OCI-LY3 (cell line): ENCODE data around the gene KIZ.

Experiments used
- H2AFZ ChIP-seq: fragments of 200-600, 300-600 bp; shearing (Covaris generic); 2 replicates; pipeline ENCODE4 v1.6.0; 2014; ENCODE audit warnings: antibody characterized with exemption, low read depth, low read length
- H3K27ac ChIP-seq: fragments of 200-600, 300-600 bp; sonication (generic); 2 replicates; pipeline ENCODE4 v1.5.1; 2014; ENCODE audit warnings: mild to moderate bottlenecking, low read length, moderate library complexity, mixed read lengths
- H3K27me3 ChIP-seq: fragments of 200-600, 300-600 bp; sonication (generic); 2 replicates; pipeline ENCODE4 v1.6.1; 2014; ENCODE audit warnings: low read depth, low read length, mixed read lengths
- H3K36me3 ChIP-seq: fragments of 200-600, 300-600 bp; sonication (generic); replicated peaks from 2 replicates; pipeline ENCODE3; 2014; ENCODE audit warnings: low read depth, low read length, mixed read lengths
- H3K4me1 ChIP-seq: fragments of 300-600, 200-600 bp; sonication (generic); 2 replicates; pipeline ENCODE4 v1.6.1; 2014; ENCODE audit warnings: low read length, mixed read lengths
- H3K4me2 ChIP-seq: fragments of 200-600, 300-600 bp; sonication (generic); 2 replicates; pipeline ENCODE4 v1.6.1; 2014; ENCODE audit warnings: low read length, mixed read lengths
- H3K4me3 ChIP-seq: fragments of 300-600, 200-600 bp; sonication (generic); 2 replicates; pipeline ENCODE4 v1.5.1; 2014; ENCODE audit warnings: antibody characterized with exemption, mild to moderate bottlenecking, low read length, moderate library complexity
- H3K79me2 ChIP-seq: fragments of 300-600, 200-600 bp; shearing (Covaris generic); 2 replicates; pipeline ENCODE4 v1.6.1; 2014; ENCODE audit warnings: mild to moderate bottlenecking, low read length, mixed read lengths
- H3K9ac ChIP-seq: fragments of 300-600, 200-600 bp; shearing (Covaris generic); 2 replicates; pipeline ENCODE4 v1.6.0; 2014; ENCODE audit warnings: mild to moderate bottlenecking, low read length, moderate library complexity
- H3K9me3 ChIP-seq: fragments of 200-600, 300-600 bp; shearing (Covaris generic); 2 replicates; pipeline ENCODE4 v1.6.1; 2014; ENCODE audit warnings: low read length, mixed read lengths; ENCODE audit not compliant: insufficient read depth
- H4K20me1 ChIP-seq: fragments of 200-600, 300-600 bp; sonication (generic); 2 replicates; pipeline ENCODE4 v1.6.1; 2016; ENCODE audit warnings: low read length, mixed read lengths; ENCODE audit not compliant: insufficient read depth
- EZH2phosphoT487 ChIP-seq: fragments of 200-600 bp; shearing (Covaris generic); IDR thresholded peaks from 2 replicates; pipeline ENCODE4 v1.6.1; 2018; ENCODE audit warnings: antibody characterized with exemption, mixed run types, low read depth
- TF ChIP-seq, protein P1 (sequence below): fragments of 200-600, 300-600 bp; sonication (generic); IDR thresholded peaks from 2 replicates; pipeline ENCODE4 v1.5.1; 2014; ENCODE audit warnings: antibody characterized with exemption, low read length, low read depth

The KIZ gene

DNA sequence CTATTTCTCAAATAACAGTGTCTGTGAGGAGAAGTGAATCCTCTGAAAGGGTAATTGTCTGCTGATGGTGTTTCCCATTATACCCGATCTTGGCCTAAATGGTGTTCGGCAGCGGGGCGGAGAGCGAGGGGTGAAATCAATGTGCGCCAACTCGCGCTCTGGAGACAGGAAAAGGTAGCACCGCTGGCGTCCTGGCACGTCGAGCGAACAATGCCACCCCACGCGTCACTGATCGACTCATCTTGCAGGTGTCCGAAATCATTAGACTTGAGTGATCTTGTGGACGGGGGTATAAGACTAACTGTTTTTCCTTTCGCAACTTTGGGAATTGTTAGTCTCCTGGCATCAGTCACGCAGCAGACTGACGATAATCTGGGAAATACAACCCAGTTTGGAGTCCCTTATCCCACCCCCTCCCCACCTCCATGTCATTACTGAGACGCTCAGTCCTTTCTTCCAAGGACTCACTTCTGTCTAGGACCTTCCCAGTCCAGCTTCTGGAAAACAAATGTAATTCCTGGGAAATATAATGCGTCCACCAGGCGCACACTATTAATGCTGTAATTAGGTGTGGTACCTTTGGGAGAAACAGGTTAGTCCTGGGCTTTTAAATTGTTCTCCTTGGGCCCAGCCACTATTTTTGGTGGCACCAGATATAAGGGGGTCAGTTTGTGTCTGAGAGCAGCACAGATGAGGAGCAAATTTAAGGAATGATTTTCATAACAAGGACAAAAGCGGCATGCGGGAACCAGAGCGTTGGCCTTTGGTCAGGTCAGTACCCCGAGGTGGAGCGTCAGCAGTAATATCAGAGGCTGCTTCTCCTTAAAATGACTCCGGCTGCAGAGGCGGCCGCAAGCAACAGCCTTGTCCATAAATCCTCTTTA is 22.1 kb upstream of the KIZ start:
- Histone ChIP-seq H4K20me1 (no peaks in the 10 kb centered on the region), H3K4me1 (peaks cover 8% of the 10 kb centered on the region), H3K4me3 (no peak overlapping the region)

DNA sequence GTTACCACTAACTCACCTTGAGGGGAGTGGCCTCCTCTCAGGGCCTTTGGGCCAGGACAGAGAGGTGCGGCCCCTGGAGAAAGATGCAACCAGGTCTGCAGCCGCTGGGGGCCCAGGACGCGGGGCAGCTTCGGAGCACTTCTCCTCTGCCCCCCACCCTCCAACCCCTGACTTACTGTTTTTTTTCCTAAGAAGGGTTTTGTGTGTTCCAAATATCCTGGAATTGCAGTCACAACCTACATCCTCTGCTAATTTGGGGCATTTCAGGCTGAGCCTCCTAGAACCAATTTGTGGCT is 21.5 kb upstream of the KIZ start:
- H3K27me3 ChIP-seq: peaks cover 29% of the 10 kb centered on the region
- peaks cover 3% of the 10 kb centered on the region for H3K4me1 ChIP-seq
- H3K4me3 ChIP-seq: no peak overlapping the region
- H3K9ac ChIP-seq: no peak overlapping the region
- no peak overlapping the region for H3K4me2 ChIP-seq
- no peak for TF ChIP-seq EZH2phosphoT487
- TF ChIP-seq, protein P1, sequence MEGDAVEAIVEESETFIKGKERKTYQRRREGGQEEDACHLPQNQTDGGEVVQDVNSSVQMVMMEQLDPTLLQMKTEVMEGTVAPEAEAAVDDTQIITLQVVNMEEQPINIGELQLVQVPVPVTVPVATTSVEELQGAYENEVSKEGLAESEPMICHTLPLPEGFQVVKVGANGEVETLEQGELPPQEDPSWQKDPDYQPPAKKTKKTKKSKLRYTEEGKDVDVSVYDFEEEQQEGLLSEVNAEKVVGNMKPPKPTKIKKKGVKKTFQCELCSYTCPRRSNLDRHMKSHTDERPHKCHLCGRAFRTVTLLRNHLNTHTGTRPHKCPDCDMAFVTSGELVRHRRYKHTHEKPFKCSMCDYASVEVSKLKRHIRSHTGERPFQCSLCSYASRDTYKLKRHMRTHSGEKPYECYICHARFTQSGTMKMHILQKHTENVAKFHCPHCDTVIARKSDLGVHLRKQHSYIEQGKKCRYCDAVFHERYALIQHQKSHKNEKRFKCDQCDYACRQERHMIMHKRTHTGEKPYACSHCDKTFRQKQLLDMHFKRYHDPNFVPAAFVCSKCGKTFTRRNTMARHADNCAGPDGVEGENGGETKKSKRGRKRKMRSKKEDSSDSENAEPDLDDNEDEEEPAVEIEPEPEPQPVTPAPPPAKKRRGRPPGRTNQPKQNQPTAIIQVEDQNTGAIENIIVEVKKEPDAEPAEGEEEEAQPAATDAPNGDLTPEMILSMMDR: no peak
- H3K27ac ChIP-seq: no peak overlapping the region
- no peaks in the 10 kb centered on the region for H4K20me1 ChIP-seq
- no peaks in the 10 kb centered on the region for H3K36me3 ChIP-seq
- H2AFZ ChIP-seq: no peak overlapping the region
- no peaks in the 10 kb centered on the region for H3K79me2 ChIP-seq
- no peaks in the 10 kb centered on the region for H3K9me3 ChIP-seq

More for the DNA sequence above, 22.1 kb upstream of the KIZ start:
- TF ChIP-seq EZH2phosphoT487: no peak
- TF ChIP-seq, protein P1: no peak
- H3K9me3 ChIP-seq: no peaks in the 10 kb centered on the region
- peaks cover 35% of the 10 kb centered on the region for H3K27me3 ChIP-seq
- no peaks in the 10 kb centered on the region for H3K36me3 ChIP-seq
- no peak overlapping the region for H3K27ac ChIP-seq
- H2AFZ ChIP-seq: no peak overlapping the region
- no peaks in the 10 kb centered on the region for H3K79me2 ChIP-seq
- H3K9ac ChIP-seq: no peak overlapping the region
- H3K4me2 ChIP-seq: no peak overlapping the region

DNA sequence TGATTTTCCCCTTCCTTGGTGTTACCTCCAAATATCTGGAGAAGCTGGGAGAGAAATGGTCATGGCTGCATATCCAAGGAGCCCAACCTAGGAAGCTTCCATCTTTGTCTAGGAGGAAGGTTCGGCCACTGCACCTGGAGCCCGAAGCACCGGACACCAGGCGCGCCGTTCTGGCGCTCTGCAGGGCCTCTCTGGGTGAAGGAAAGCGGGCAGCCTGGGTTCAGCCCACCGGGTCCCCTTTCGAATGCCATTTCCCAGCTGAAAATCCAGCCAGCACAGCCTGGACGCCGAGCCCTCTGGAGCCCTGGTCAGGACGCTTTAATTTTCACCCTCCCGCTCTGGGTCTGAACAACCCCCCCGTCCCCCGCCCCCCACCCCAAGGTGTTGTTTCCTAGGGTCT is 21.0 kb upstream of the KIZ start:
- Histone ChIP-seq H3K79me2 (no peaks in the 10 kb centered on the region), H3K4me2 (no peak overlapping the region), H3K9ac (no peak overlapping the region), H3K9me3 (no peaks in the 10 kb centered on the region), H3K4me3 (no peak overlapping the region), H2AFZ (no peak overlapping the region), H3K27ac (no peak overlapping the region), H3K27me3 (peaks cover 28% of the 10 kb centered on the region), H3K36me3 (no peaks in the 10 kb centered on the region), H4K20me1 (no peaks in the 10 kb centered on the region), H3K4me1 (no peaks in the 10 kb centered on the region; the same call in 1 of the 2 replicates)
- TF ChIP-seq EZH2phosphoT487: no peak
- TF ChIP-seq, protein P1: no peak

DNA sequence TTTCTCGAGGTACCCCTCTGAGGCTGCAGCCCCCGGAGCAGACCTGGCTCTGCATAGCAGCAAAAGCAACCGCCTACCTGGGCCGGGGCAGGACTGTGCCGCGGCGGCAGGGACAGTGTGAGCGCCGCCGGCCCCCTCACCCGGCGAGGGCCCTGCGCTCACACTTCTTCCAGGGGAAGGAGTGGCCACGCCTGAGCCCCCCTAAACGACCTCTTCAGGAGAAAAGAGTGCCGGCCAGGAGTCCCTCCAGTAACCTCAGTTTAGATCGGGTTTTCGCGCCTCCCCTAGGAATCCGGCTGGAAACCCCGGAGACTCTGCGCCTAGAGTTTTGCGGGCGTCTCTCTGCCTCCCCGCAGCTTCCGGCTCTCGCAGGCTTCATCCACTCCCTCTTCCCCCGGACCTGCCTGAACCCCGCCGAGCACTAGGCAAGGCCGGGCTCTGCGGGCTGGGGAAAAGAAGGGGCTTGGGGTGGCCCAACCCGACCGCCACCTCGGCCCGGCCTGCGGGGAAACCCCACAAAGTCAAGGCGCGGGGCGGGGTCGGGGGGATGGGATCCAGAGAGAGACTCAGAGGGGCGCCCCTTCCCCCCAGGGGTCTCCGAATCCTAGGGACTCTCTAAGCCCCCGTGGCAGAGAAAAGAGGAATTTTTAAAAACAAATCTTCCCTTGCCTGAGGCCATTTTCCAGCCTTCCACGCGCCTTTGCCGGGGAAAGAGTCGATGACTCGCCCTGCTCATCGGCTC is 20.3 kb upstream of the KIZ start:
- H3K79me2 ChIP-seq: no peaks in the 10 kb centered on the region
- peaks cover 29% of the 10 kb centered on the region for H3K27me3 ChIP-seq
- no peak overlapping the region for H3K4me3 ChIP-seq
- no peak overlapping the region for H3K4me2 ChIP-seq
- no peak for TF ChIP-seq EZH2phosphoT487
- TF ChIP-seq, protein P1: no peak
- no peaks in the 10 kb centered on the region for H3K36me3 ChIP-seq
- no peaks in the 10 kb centered on the region; the same call in 1 of the 2 replicates for H3K4me1 ChIP-seq
- H2AFZ ChIP-seq: no peak overlapping the region
- H4K20me1 ChIP-seq: no peaks in the 10 kb centered on the region
- no peak overlapping the region for H3K9ac ChIP-seq
- no peak overlapping the region for H3K27ac ChIP-seq
- no peaks in the 10 kb centered on the region for H3K9me3 ChIP-seq
